ENCODE data around the gene ARHGAP8.

ARHGAP8 gene

GRCh38 chr22:44884562-44884961 is 132.2 kb downstream of the ARHGAP8 start:
- no peak for TF ChIP-seq CTCF (conservative IDR thresholded peaks at IDR 0.05; ENCODE audit: low read depth, low read length)
- DNase-seq (ENCODE audit: low read depth), result no peak

GRCh38 chr22:44884968-44885805 is 132.8 kb downstream of the ARHGAP8 start:
- no peak for TF ChIP-seq CTCF (conservative IDR thresholded peaks at IDR 0.05; ENCODE audit: low read depth, low read length)

More at GRCh38 chr22:44884562-44884961, 132.2 kb downstream of the ARHGAP8 start:
- no peak overlapping the region for H3K4me3 ChIP-seq (ENCODE audit: low read length)

GRCh38 chr22:44885806-44886360 is 133.5 kb downstream of the ARHGAP8 start:
- no peak overlapping the region for H3K4me3 ChIP-seq (ENCODE audit: low read length)
- DNase-seq (ENCODE audit: low read depth), result no peak
- TF ChIP-seq CTCF (conservative IDR thresholded peaks at IDR 0.05; ENCODE audit: low read depth, low read length), result no peak

More at GRCh38 chr22:44884968-44885805, 132.8 kb downstream of the ARHGAP8 start:
- H3K4me3 ChIP-seq (ENCODE audit: low read length), result no peak overlapping the region
- no peak for DNase-seq (ENCODE audit: low read depth)

GRCh38 chr22:44887941-44888366 is 135.6 kb downstream of the ARHGAP8 start:
- no peak for TF ChIP-seq CTCF (conservative IDR thresholded peaks at IDR 0.05; ENCODE audit: low read depth, low read length)
- DNase-seq (ENCODE audit: low read depth), result no peak
- no peak overlapping the region for H3K4me3 ChIP-seq (ENCODE audit: low read length)

- no peak overlapping the region for H3K4me3 ChIP-seq (ENCODE audit: low read length)
Observed at GRCh38 chr22:44888491-44889254, 136.3 kb downstream of the ARHGAP8 start.

GRCh38 chr22:44889255-44889878 is 137.0 kb downstream of the ARHGAP8 start:
- no peak overlapping the region for H3K4me3 ChIP-seq (ENCODE audit: low read length)
- no peak for DNase-seq (ENCODE audit: low read depth)
- peak; percentile 5 for TF ChIP-seq CTCF (conservative IDR thresholded peaks at IDR 0.05; ENCODE audit: low read depth, low read length)

More at GRCh38 chr22:44888491-44889254, 136.3 kb downstream of the ARHGAP8 start:
- no peak for TF ChIP-seq CTCF (conservative IDR thresholded peaks at IDR 0.05; ENCODE audit: low read depth, low read length)
- DNase-seq (ENCODE audit: low read depth), result no peak
